Measurements from ENCODE around the gene DNAJC30. TPM values are rescaled to one million over a fixed set of nuclear protein-coding genes. Genes with fewer than 3 reads are reported as not detected.

The DNAJC30 gene
- total RNA-seq, 4 donors from 2014 or later: 1.9 to 26.7 (median 6.8) TPM

GRCh38 chr7:73707045-73707631 is 23.9 kb upstream of the DNAJC30 start:
- peaks cover 7 to 21% (median 17%) of the 10 kb centered on the region in 4 donors for H3K4me1 ChIP-seq
- no peaks in the 10 kb centered on the region for H3K27me3 ChIP-seq
- peak overlapping the region in 3 of 4 donors; percentile 39 to 50 (median 40) for H3K27ac ChIP-seq
- H3K9me3 ChIP-seq: no peaks in the 10 kb centered on the region
- no peak for TF ChIP-seq EP300 (IDR thresholded peaks at IDR 0.05; ENCODE audit: low read depth)
- peak in 2 of 3 donors; percentile 16 to 29 for TF ChIP-seq POLR2AphosphoS5 (IDR thresholded peaks at IDR 0.05)
- TF ChIP-seq POLR2A (IDR thresholded peaks at IDR 0.05): no peak
- TF ChIP-seq CTCF (IDR thresholded peaks at IDR 0.05): no peak
- in situ Hi-C loops (cut with MboI; ENCODE audit: low pct_ligation_motif_present in 1 of 4, low pct_unique_long_range_greater_than_20kb in 1 of 4, low sequenced_read_pairs in 3 of 4): no loop called here
- intact Hi-C loops (cut with DNase I; ENCODE audit: low total_unique reads): no loop called here
- 47% methylated on average over 8 of the region's 15 CpGs; no CpG with 5 or more reads in 1 of the 2 donors for WGBS, 2 donors (ENCODE audit: low coverage in 1 of 2)
- no peaks in the 10 kb centered on the region for H3K36me3 ChIP-seq
- peak; percentile 91 for DNase-seq
- H3K4me3 ChIP-seq: no peak overlapping the region

GRCh38 chr7:73706126-73707044 is 23.1 kb upstream of the DNAJC30 start:
- TF ChIP-seq CTCF (IDR thresholded peaks at IDR 0.05) (no peak), EP300 (IDR thresholded peaks at IDR 0.05; ENCODE audit: low read depth) (no peak), POLR2AphosphoS5 (IDR thresholded peaks at IDR 0.05) (no peak), POLR2A (IDR thresholded peaks at IDR 0.05) (no peak)
- Histone ChIP-seq H3K4me3 (no peak overlapping the region), H3K27me3 (no peaks in the 10 kb centered on the region), H3K9me3 (no peaks in the 10 kb centered on the region), H3K4me1 (peaks cover 7 to 21% (median 17%) of the 10 kb centered on the region in 4 donors), H3K27ac (peak overlapping the region in 3 of 4 donors; percentile 5 to 50 (median 40)), H3K36me3 (no peaks in the 10 kb centered on the region)
- in situ Hi-C loops (cut with MboI; ENCODE audit: low pct_ligation_motif_present in 1 of 4, low pct_unique_long_range_greater_than_20kb in 1 of 4, low sequenced_read_pairs in 3 of 4) (no loop called here), intact Hi-C loops (cut with DNase I; ENCODE audit: low total_unique reads) (no loop called here)
- WGBS, 2 donors (ENCODE audit: low coverage in 1 of 2): 68% methylated on average over 24 of the region's 25 CpGs; no CpG with 5 or more reads in 1 of the 2 donors
- no peak for DNase-seq

GRCh38 chr7:73705551-73705920 is 22.3 kb upstream of the DNAJC30 start:
- no peak for TF ChIP-seq CTCF (IDR thresholded peaks at IDR 0.05)
- no peak for TF ChIP-seq POLR2AphosphoS5 (IDR thresholded peaks at IDR 0.05)
- no peak for TF ChIP-seq EP300 (IDR thresholded peaks at IDR 0.05; ENCODE audit: low read depth)
- TF ChIP-seq POLR2A (IDR thresholded peaks at IDR 0.05): no peak
- in situ Hi-C loops (cut with MboI; ENCODE audit: low pct_ligation_motif_present in 1 of 4, low pct_unique_long_range_greater_than_20kb in 1 of 4, low sequenced_read_pairs in 3 of 4): no loop called here
- intact Hi-C loops (cut with DNase I; ENCODE audit: low total_unique reads): no loop called here
- peak overlapping the region in 1 of 4 donors; percentile 1 for H3K27ac ChIP-seq
- H3K9me3 ChIP-seq: no peaks in the 10 kb centered on the region
- H3K36me3 ChIP-seq: no peaks in the 10 kb centered on the region
- WGBS, 2 donors (ENCODE audit: low coverage in 1 of 2): 83% methylated on average over 10 of the region's 10 CpGs; no CpG with 5 or more reads in 1 of the 2 donors
- no peak for DNase-seq
- H3K27me3 ChIP-seq: no peaks in the 10 kb centered on the region
- no peak overlapping the region for H3K4me3 ChIP-seq
- peaks cover 7 to 21% (median 17%) of the 10 kb centered on the region in 4 donors for H3K4me1 ChIP-seq

Measured in transverse colon (tissue), 4 donors.